Measurements from ENCODE around the gene NPW.

Gene NPW

DNA sequence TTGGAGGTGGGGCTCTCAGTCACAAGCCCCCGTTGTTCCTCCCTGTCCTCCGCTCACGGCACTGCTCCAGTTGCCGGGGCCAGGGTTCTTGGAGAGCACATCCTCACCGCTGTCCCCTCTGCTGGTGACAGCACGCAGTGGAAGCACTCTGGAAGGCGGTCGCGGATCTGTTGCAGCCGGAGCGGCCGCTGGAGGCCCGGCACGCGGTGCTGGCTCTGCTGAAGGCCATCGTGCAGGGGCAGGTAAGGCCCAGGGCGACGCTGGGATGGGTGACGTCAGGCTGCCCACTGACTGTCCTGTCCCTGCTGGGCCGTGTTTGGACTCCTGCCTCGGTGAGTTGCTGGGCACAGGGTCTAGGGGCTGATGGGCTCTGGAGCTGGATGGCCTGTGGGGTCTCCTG lies 33.6 kb downstream of the NPW start:
- no peak for DNase-seq (ENCODE audit: insufficient read length)
- no peak for FAIRE-seq
- TF ChIP-seq POLR2A (IDR thresholded peaks at IDR 0.05; ENCODE audit: low read depth, low read length) (no peak), TAF1 (IDR thresholded peaks at IDR 0.05; ENCODE audit: borderline replicate concordance, low read depth, low read length) (no peak)

DNA sequence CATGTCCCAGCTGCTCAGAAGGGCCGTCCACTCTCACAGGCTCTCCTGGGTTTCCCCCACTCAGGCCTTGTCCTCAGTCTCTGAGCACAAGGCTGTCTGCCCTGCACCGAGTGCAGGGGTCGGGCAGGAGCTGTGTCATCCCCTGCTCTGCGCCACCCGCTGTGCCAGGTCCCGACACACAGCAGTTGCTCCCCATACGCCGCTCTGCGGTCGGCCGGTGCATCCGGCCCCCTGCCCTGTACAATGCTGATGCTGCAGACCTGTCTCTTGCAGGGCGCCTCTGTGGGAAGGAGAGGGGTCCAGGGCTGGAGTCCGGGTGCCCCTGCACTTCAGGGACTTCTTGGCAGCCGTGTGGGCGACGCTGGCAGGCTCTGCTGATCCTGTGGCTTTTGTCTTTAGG lies 34.3 kb downstream of the NPW start:
- TF ChIP-seq TAF1 (IDR thresholded peaks at IDR 0.05; ENCODE audit: borderline replicate concordance, low read depth, low read length) = no peak
- TF ChIP-seq POLR2A (IDR thresholded peaks at IDR 0.05; ENCODE audit: low read depth, low read length) = no peak
- TF ChIP-seq POLR2AphosphoS5 (IDR thresholded peaks at IDR 0.05; ENCODE audit: low read depth, low read length) = no peak
- FAIRE-seq = no peak
- no peak for DNase-seq (ENCODE audit: insufficient read length)

DNA sequence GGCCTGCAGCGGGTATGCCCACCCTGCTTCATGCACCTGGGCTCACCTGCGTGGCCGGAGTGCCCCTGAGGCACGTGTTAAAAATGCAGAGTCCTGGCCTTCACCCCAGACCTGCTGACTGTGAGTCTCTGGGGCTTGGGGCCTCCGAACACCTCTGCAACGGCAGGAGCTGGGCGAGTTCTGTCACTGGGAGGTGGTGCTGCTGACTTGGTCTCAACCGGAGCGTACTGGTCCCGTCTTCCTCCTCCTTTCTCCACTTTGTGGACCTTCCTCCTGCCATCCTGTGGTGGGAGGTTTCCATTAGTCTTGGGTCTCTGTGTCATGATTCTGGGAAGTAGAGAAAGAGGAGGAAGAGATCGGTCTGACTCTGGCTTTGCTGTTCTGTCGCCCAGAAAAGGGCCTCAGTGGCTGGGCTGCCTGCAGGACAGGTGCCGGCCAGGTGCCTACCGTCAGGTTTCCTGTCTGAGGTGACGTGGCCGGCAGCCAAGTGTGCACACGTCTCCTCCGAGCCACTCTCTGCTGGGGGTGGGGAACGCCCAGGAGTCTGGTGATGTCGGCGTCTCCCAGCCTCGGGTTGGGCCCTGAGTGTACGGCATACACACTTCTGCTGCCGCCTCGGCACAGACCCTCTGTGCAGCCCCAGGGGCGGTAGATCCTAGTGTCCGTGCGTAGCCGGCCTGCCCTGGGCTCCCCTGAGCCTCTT lies 35.1 kb downstream of the NPW start:
- TF ChIP-seq POLR2AphosphoS5 (IDR thresholded peaks at IDR 0.05; ENCODE audit: low read depth, low read length) = no peak
- no peak for TF ChIP-seq TAF1 (IDR thresholded peaks at IDR 0.05; ENCODE audit: borderline replicate concordance, low read depth, low read length)
- TF ChIP-seq POLR2A (IDR thresholded peaks at IDR 0.05; ENCODE audit: low read depth, low read length) = no peak
- DNase-seq (ENCODE audit: insufficient read length) = no peak
- FAIRE-seq = no peak

DNA sequence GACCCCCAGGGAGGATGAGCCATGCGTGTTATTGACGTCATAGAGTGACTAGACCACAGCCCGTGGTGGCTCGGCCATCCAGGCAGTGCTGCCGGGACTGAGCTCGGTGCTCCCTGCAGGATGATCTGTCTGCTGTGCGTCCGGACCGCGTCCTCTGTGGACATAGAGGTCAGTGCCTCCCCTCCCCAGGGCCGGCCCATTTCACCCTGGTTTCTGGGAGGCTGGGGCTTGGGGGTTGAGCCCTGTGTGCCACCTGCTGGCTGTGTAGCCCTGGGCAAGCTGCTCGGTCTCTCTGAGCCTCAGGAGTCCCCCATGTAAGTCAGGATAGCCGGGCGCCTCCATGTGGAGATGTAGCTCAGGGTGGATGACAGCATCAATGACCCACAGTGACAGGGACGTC lies 36.5 kb downstream of the NPW start:
- TF ChIP-seq POLR2A (IDR thresholded peaks at IDR 0.05; ENCODE audit: low read depth, low read length) = no peak
- no peak for TF ChIP-seq TAF1 (IDR thresholded peaks at IDR 0.05; ENCODE audit: borderline replicate concordance, low read depth, low read length)
- no peak for TF ChIP-seq POLR2AphosphoS5 (IDR thresholded peaks at IDR 0.05; ENCODE audit: low read depth, low read length)
- DNase-seq (ENCODE audit: insufficient read length) (no peak), FAIRE-seq (no peak)

DNA sequence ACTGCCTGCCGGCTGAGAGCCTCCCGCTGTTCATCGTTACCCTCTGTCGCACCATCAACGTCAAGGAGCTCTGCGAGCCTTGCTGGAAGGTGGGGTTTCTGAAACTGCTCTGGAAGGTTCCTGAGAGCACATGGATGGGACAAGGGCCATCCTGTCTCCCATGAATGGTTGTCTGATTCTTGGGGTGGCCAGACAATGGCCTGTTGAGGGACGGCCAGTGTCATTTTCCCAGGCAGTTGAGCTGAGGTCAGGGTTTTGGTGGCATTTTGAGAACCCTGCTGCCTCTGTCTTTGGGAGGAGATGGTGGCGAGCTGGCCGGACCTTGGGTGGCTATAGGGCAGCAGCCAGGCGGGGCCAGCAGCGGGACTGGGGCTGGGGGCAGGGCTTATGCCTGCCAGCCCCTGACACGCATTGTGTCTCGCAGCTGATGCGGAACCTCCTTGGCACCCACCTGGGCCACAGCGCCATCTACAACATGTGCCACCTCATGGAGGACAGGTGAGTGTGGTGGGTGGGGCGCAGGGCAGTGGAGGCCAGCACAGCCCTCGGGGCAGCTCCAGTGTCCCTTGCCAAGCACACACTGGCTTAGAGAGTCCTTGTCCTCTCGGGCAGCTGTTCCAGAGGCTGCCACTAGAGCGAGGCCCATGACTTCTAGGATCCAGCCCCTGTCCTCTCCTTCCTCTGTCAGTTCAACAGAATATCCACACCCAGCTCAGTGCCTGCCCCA lies 37.3 kb downstream of the NPW start:
- TF ChIP-seq TAF1 (IDR thresholded peaks at IDR 0.05; ENCODE audit: borderline replicate concordance, low read depth, low read length) = no peak
- TF ChIP-seq POLR2AphosphoS5 (IDR thresholded peaks at IDR 0.05; ENCODE audit: low read depth, low read length) = no peak
- TF ChIP-seq POLR2A (IDR thresholded peaks at IDR 0.05; ENCODE audit: low read depth, low read length) = no peak
- DNase-seq (ENCODE audit: insufficient read length) = no peak
- no peak for FAIRE-seq

DNA sequence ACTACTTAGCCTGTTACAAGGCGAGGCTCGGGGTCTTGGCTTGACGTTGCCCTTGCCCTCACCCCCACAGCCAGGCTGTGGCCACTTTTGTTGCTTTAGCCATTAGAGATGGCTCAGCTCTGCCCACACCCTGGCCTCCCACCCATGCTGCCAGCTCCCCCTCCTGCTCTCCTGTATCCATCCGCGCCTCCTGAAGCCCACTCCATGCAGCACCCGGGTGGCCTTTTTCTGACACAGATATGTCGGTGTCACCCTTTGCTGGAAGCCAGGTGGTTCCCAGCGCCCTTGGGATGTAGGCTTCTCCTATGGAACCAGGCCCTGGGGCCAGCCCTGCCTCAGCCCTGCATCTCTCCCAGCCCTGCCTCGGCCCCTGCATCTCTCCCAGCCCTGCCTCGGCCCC lies 37.9 kb downstream of the NPW start:
- FAIRE-seq (no peak), DNase-seq (ENCODE audit: insufficient read length) (no peak)
- no peak for TF ChIP-seq POLR2AphosphoS5 (IDR thresholded peaks at IDR 0.05; ENCODE audit: low read depth, low read length)
- no peak for TF ChIP-seq POLR2A (IDR thresholded peaks at IDR 0.05; ENCODE audit: low read depth, low read length)
- TF ChIP-seq TAF1 (IDR thresholded peaks at IDR 0.05; ENCODE audit: borderline replicate concordance, low read depth, low read length) = no peak

DNA sequence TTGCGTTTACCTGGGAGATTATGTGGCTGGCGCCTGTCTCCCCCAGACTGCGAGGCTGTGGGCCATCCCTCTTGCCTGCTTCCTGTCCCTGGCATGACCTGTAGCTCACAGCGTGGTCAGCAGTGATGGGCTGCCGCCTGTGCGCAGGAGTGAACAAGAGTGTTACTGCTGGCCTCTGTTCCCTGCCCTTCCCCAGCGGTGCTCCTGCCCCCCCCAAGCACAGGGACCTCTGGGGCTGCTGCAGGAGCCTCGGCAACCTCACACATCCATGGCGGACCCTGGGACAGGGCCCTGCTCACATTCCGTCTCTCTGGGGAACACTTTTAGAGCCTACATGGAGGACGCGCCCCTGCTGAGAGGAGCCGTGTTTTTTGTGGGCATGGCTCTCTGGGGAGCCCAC lies 38.8 kb downstream of the NPW start:
- FAIRE-seq (no peak), DNase-seq (ENCODE audit: insufficient read length) (no peak)
- TF ChIP-seq POLR2A (IDR thresholded peaks at IDR 0.05; ENCODE audit: low read depth, low read length) = no peak
- TF ChIP-seq TAF1 (IDR thresholded peaks at IDR 0.05; ENCODE audit: borderline replicate concordance, low read depth, low read length) = no peak
- no peak for TF ChIP-seq POLR2AphosphoS5 (IDR thresholded peaks at IDR 0.05; ENCODE audit: low read depth, low read length)

DNA sequence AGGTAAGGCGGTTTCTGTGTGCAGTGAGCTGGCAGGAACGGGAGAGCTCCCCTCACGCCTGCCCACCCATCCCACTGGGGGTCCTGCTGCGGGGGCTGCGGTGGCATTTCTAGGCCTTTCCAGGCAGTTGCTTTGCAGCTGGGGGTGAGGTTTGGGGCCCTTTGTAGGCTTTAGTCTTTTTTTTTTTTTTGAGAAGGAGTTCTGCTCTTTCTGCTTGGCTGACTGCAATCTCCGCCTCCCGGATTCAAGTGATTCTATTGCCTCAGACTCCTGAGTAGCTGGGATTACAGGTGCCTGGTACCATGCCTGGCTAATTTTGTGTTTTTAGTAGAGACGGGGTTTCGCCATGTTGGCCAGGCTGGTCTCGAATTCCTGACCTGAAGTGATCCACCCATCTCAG lies 39.3 kb downstream of the NPW start:
- FAIRE-seq = no peak
- TF ChIP-seq POLR2AphosphoS5 (IDR thresholded peaks at IDR 0.05; ENCODE audit: low read depth, low read length) = no peak
- TF ChIP-seq TAF1 (IDR thresholded peaks at IDR 0.05; ENCODE audit: borderline replicate concordance, low read depth, low read length) = no peak
- TF ChIP-seq POLR2A (IDR thresholded peaks at IDR 0.05; ENCODE audit: low read depth, low read length) = no peak

DNA sequence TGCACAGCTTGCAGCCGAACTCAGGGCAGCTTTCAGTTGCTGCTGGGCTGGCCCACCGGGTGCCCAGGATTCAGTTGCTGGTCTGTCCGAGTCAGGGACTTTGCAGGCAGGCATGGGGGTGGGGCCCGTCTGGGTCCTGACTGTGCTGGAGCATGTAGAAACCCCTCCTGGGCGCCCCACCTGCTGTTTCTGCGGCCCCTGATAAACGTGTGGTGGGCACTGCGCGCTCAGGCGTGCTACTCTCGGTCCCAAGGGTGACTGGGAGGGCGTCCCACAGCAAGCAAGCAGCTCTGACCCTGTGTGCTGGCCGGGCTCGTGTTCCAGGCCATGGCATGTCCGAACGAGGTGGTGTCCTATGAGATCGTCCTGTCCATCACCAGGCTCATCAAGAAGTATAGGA lies 40.8 kb downstream of the NPW start:
- FAIRE-seq (no peak), DNase-seq (ENCODE audit: insufficient read length) (no peak)
- TF ChIP-seq POLR2AphosphoS5 (IDR thresholded peaks at IDR 0.05; ENCODE audit: low read depth, low read length) (no peak), TAF1 (IDR thresholded peaks at IDR 0.05; ENCODE audit: borderline replicate concordance, low read depth, low read length) (no peak), POLR2A (IDR thresholded peaks at IDR 0.05; ENCODE audit: low read depth, low read length) (no peak)

More for the DNA sequence above, 39.3 kb downstream of the NPW start:
- no peak for DNase-seq (ENCODE audit: insufficient read length)

DNA sequence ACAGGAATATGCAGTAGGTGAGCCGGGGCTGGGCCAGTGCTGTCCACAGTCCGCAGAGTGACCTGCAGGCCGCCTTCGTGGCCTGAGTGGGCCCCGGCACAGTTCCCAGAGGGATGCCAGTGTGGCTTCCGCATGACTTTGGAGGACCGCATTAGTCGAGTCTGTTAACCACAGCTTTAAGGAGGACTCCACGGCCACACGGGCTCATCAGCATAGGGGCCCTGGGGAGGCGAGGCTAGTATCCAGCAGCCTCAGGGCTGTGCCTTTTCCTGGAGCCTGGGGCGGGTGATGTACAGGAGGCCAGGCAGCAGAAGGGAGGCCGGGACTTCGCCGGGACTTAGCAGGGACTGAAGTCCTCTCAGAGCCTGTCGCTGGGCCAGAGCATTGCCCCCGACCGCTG lies 41.4 kb downstream of the NPW start:
- no peak for TF ChIP-seq TAF1 (IDR thresholded peaks at IDR 0.05; ENCODE audit: borderline replicate concordance, low read depth, low read length)
- TF ChIP-seq POLR2A (IDR thresholded peaks at IDR 0.05; ENCODE audit: low read depth, low read length) = no peak
- TF ChIP-seq POLR2AphosphoS5 (IDR thresholded peaks at IDR 0.05; ENCODE audit: low read depth, low read length) = no peak
- FAIRE-seq (no peak), DNase-seq (ENCODE audit: insufficient read length) (no peak)

DNA sequence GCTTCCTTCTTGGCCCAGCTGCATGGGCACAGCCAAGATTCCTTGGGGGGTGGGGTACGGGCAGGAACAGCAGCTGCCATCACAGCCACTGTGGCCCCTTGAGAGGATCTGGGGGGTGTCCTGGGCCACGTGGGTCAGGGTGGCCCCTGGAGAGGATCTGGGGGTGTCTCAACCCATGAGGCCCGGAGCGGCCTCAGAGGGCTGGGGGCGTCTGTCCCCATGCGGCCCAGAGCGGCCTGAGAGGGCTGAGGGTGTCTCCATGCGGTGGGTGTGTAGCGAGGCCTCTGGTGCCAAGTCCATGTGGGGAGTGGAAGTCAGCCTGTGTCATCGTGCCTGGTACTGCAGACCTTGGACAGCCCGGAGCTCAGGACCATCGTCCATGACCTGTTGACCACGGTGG lies 41.9 kb downstream of the NPW start:
- FAIRE-seq (no peak), DNase-seq (ENCODE audit: insufficient read length) (no peak)
- no peak for TF ChIP-seq POLR2AphosphoS5 (IDR thresholded peaks at IDR 0.05; ENCODE audit: low read depth, low read length)
- TF ChIP-seq TAF1 (IDR thresholded peaks at IDR 0.05; ENCODE audit: borderline replicate concordance, low read depth, low read length) = no peak

DNA sequence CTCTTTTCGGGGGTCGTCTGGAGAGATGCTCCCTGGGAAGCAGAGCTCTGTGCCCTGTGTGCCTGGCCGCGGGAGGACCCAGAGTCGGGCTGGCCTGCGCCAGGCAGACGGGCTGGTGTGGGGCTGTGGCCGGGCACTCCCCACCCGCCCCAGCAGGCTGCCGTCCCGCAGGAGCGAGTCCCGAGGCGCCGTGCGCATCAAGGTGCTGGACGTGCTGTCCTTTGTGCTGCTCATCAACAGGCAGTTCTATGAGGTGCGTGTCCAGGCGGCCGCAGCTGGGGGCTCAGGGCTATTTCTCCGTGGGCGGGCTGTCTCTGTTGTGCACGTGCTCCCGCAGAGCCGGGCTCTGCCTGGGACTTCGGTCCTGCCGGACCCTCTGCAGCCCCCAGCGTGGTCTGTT lies 43.2 kb downstream of the NPW start:
- DNase-seq (ENCODE audit: insufficient read length) = no peak
- TF ChIP-seq TAF1 (IDR thresholded peaks at IDR 0.05; ENCODE audit: borderline replicate concordance, low read depth, low read length) = no peak
- no peak for TF ChIP-seq POLR2A (IDR thresholded peaks at IDR 0.05; ENCODE audit: low read depth, low read length)
- no peak for TF ChIP-seq POLR2AphosphoS5 (IDR thresholded peaks at IDR 0.05; ENCODE audit: low read depth, low read length)
- FAIRE-seq = no peak
